Endothelial cell of umbilical vein (primary cell): ENCODE measurements around the gene HDAC4.
"Not testable (repeated sequence)": the region's sequence is repeated elsewhere in the genome, so short reads cannot be mapped to it uniquely, and the experiment has no call there.

ENCODE experiments used
- EZH2 ChIP-seq: IDR thresholded peaks from 2 replicates; pipeline ENCODE4 v1.6.1; 2012; ENCODE audit warnings: borderline replicate concordance, low read depth, mild to moderate bottlenecking, moderate library complexity, low read length, inconsistent platforms; ENCODE audit not compliant: severe bottlenecking
- POLR2A ChIP-seq: IDR thresholded peaks from 2 replicates; pipeline ENCODE4 v1.6.1; 2012; ENCODE audit warnings: low read depth, mild to moderate bottlenecking, control low read depth, low read length
- TF ChIP-seq, protein P1 (sequence below), 2 donors: IDR thresholded peaks; 1 replicate in 1 of 2; 2 replicates in 1 of 2; pipeline ENCODE4 v1.5.1; 2011; ENCODE audit warnings: low read length in 2 of 2, mild to moderate bottlenecking in 2 of 2, moderate library complexity in 2 of 2, control low read depth in 1 of 2, inconsistent platforms in 1 of 2, low read depth in 1 of 2; ENCODE audit not compliant: insufficient read depth in 1 of 2; ENCODE audit errors: extremely low read depth in 1 of 2

DNA sequence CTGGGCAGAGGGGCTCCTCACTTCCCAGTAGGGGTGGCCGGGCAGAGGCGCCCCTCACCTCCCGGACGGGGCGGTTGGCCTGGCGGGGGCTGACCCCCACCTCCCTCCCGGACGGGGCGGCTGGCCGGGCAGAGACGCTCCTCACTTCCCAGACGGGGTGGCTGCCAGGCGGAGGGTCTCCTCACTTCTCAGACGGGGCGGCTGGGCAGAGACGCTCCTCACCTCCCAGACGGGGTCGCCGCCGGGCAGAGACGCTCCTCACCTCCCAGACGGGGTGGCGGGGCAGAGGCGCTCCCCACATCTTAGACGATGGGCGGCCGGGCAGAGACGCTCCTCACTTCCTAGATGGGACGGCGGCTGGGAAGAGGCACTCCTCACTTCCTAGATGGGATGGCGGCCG, 48.6 kb upstream of the HDAC4 start:
- TF ChIP-seq, protein P1, sequence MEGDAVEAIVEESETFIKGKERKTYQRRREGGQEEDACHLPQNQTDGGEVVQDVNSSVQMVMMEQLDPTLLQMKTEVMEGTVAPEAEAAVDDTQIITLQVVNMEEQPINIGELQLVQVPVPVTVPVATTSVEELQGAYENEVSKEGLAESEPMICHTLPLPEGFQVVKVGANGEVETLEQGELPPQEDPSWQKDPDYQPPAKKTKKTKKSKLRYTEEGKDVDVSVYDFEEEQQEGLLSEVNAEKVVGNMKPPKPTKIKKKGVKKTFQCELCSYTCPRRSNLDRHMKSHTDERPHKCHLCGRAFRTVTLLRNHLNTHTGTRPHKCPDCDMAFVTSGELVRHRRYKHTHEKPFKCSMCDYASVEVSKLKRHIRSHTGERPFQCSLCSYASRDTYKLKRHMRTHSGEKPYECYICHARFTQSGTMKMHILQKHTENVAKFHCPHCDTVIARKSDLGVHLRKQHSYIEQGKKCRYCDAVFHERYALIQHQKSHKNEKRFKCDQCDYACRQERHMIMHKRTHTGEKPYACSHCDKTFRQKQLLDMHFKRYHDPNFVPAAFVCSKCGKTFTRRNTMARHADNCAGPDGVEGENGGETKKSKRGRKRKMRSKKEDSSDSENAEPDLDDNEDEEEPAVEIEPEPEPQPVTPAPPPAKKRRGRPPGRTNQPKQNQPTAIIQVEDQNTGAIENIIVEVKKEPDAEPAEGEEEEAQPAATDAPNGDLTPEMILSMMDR (IDR thresholded peaks at IDR 0.05; ENCODE audit: extremely low read depth in 1 of 2, insufficient read depth in 1 of 2, low read depth in 1 of 2, low read length in 2 of 2): not testable (repeated sequence)
- TF ChIP-seq EZH2, POLR2A: not testable (repeated sequence)
